HepG2 (cell line): ENCODE measurements around the gene FGD4. TPM values are rescaled to one million over a fixed set of nuclear protein-coding genes. Genes with fewer than 3 reads are reported as not detected.

Experiments
- HNF4G ChIP-seq, 2 experiments: sonication (generic) in 1 of 2; formaldehyde crosslinking in 1 of 2; IDR thresholded peaks; 2 replicates each; pipeline versions ENCODE4 v1.4.0 to v1.6.1; 2011 to 2020; ENCODE audit warnings: borderline replicate concordance in 2 of 2, low read depth in 2 of 2, mild to moderate bottlenecking in 2 of 2, low read length in 1 of 2, missing genetic modification reagents in 1 of 2, moderate library complexity in 1 of 2
- RFXAP ChIP-seq: sonication (generic); formaldehyde crosslinking; IDR thresholded peaks from 2 replicates; pipeline ENCODE4 v1.4.0; 2020; ENCODE audit warnings: missing genetic modification reagents, borderline replicate concordance
- SALL2 ChIP-seq: sonication (generic); formaldehyde crosslinking; IDR thresholded peaks from 2 replicates; pipeline ENCODE4 v1.8.1; 2023; ENCODE audit warnings: mild to moderate bottlenecking, missing genetic modification reagents, inconsistent platforms
- ZBTB3 ChIP-seq: sonication (generic); formaldehyde crosslinking; IDR thresholded peaks from 2 replicates; pipeline ENCODE4 v1.4.0; 2020; ENCODE audit warnings: low read depth, mild to moderate bottlenecking, moderate library complexity, missing genetic modification reagents, borderline replicate concordance
- ZBTB38 ChIP-seq: sonication (generic); formaldehyde crosslinking; IDR thresholded peaks from 2 replicates; pipeline ENCODE4 v1.5.1; 2020; ENCODE audit warnings: mild to moderate bottlenecking, missing genetic modification reagents
- ZNF678 ChIP-seq: sonication (generic); formaldehyde crosslinking; IDR thresholded peaks from 2 replicates; pipeline ENCODE4 v1.4.0; 2020; ENCODE audit warnings: mild to moderate bottlenecking, missing genetic modification reagents
- polyA plus RNA-seq, 8 experiments: library from polyadenylated mRNA; depleted of rRNA in 3 of 8; stranded (reverse) in 7 of 8; unstranded in 1 of 8; fragments of >200 nt; fragmentation: Illumina TruSeq in 4 of 8; extraction: Trizol in 4 of 8; gene quantifications; 2 replicates each; pipeline versions ENCODE4 v1.2.1 to v1.2.3, GENCODE V29; 2011 to 2016; ENCODE audit warnings: low read depth in 4 of 8, missing spikeins in 1 of 8, mixed read lengths in 1 of 8; ENCODE audit not compliant: insufficient read depth in 1 of 8
- total RNA-seq, 5 experiments: library from RNA; depleted of rRNA; stranded (reverse); fragments of >200 nt; fragmentation: Illumina TruSeq; extraction: Trizol; gene quantifications; 2 replicates each; pipeline ENCODE4 v1.2.3, GENCODE V29; 2016; ENCODE audit warnings: low read depth in 1 of 5
- TF ChIP-seq, protein P1 (sequence below): sonication (generic); formaldehyde crosslinking; IDR thresholded peaks from 2 replicates; pipeline ENCODE4 v1.4.0; 2020; ENCODE audit warnings: low read depth, mild to moderate bottlenecking, missing genetic modification reagents
- TF ChIP-seq, protein P2 (sequence below): sonication (generic); formaldehyde crosslinking; IDR thresholded peaks from 2 replicates; pipeline ENCODE4 v1.4.0; 2020; ENCODE audit warnings: missing genetic modification reagents
- TF ChIP-seq, protein P3 (sequence below): sonication (generic); formaldehyde crosslinking; IDR thresholded peaks from 2 replicates; pipeline ENCODE4 v1.4.0; 2020; ENCODE audit warnings: missing genetic modification reagents

Gene FGD4
- total and polyA plus RNA-seq, 2 of the 13 experiments (the other 11 are each of a cell fraction or from before 2014, with no cell fraction given) = 4.6 to 6.6 TPM

DNA sequence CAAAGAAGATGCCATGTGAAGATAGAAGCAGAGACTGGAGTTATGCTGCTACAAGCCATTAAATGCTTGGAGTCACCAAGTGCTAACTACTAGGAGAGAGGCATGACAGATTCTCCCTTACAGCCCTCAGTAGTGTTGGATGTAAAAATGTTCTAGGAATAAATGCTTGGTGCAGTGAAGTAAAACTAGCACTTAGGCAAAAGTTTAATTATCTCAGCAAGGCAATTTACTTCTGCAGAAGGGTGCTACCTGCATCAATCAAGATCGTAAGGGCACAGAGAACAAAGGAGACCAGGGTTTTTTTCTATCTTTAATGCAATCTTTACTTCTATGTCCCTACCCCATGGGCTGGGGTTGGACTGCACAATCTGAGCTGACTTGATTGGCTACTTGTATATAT lies 270.2 kb downstream of the FGD4 start (continued):
- TF ChIP-seq, protein P1, sequence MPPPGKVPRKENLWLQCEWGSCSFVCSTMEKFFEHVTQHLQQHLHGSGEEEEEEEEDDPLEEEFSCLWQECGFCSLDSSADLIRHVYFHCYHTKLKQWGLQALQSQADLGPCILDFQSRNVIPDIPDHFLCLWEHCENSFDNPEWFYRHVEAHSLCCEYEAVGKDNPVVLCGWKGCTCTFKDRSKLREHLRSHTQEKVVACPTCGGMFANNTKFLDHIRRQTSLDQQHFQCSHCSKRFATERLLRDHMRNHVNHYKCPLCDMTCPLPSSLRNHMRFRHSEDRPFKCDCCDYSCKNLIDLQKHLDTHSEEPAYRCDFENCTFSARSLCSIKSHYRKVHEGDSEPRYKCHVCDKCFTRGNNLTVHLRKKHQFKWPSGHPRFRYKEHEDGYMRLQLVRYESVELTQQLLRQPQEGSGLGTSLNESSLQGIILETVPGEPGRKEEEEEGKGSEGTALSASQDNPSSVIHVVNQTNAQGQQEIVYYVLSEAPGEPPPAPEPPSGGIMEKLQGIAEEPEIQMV (CRISPR knock-in tag) = no peak
- TF ChIP-seq ZBTB3 (CRISPR knock-in tag) = no peak
- TF ChIP-seq, protein P2, sequence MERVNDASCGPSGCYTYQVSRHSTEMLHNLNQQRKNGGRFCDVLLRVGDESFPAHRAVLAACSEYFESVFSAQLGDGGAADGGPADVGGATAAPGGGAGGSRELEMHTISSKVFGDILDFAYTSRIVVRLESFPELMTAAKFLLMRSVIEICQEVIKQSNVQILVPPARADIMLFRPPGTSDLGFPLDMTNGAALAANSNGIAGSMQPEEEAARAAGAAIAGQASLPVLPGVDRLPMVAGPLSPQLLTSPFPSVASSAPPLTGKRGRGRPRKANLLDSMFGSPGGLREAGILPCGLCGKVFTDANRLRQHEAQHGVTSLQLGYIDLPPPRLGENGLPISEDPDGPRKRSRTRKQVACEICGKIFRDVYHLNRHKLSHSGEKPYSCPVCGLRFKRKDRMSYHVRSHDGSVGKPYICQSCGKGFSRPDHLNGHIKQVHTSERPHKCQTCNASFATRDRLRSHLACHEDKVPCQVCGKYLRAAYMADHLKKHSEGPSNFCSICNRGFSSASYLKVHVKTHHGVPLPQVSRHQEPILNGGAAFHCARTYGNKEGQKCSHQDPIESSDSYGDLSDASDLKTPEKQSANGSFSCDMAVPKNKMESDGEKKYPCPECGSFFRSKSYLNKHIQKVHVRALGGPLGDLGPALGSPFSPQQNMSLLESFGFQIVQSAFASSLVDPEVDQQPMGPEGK (CRISPR knock-in tag) = no peak
- no peak for TF ChIP-seq ZNF678
- TF ChIP-seq HNF4G (IDR thresholded peaks at IDR 0.05; ENCODE audit: borderline replicate concordance, low read depth, low read length) = no peak
- no peak for TF ChIP-seq HNF4G (CRISPR knock-in tag; IDR thresholded peaks at IDR 0.05; ENCODE audit: borderline replicate concordance, low read depth)
- no peak for TF ChIP-seq RFXAP (CRISPR knock-in tag)
- TF ChIP-seq ZBTB38 (CRISPR knock-in tag) = no peak
- no peak for TF ChIP-seq SALL2 (CRISPR knock-in tag)
- TF ChIP-seq, protein P3, sequence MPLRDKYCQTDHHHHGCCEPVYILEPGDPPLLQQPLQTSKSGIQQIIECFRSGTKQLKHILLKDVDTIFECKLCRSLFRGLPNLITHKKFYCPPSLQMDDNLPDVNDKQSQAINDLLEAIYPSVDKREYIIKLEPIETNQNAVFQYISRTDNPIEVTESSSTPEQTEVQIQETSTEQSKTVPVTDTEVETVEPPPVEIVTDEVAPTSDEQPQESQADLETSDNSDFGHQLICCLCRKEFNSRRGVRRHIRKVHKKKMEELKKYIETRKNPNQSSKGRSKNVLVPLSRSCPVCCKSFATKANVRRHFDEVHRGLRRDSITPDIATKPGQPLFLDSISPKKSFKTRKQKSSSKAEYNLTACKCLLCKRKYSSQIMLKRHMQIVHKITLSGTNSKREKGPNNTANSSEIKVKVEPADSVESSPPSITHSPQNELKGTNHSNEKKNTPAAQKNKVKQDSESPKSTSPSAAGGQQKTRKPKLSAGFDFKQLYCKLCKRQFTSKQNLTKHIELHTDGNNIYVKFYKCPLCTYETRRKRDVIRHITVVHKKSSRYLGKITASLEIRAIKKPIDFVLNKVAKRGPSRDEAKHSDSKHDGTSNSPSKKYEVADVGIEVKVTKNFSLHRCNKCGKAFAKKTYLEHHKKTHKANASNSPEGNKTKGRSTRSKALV (CRISPR knock-in tag) = no peak
